PC-3 (cell line): ENCODE data around the gene KREMEN2.

Experiments
- EZH2 ChIP-seq: fragments of 300-600 bp; sonication (generic); IDR thresholded peaks from one replicate; pipeline ENCODE4 v1.6.1; 2017; ENCODE audit warnings: antibody characterized with exemption, mild to moderate bottlenecking, low read length; ENCODE audit not compliant: unreplicated experiment
- EZH2phosphoT487 ChIP-seq: fragments of 300-600 bp; sonication (generic); IDR thresholded peaks from 2 replicates; pipeline ENCODE4 v1.6.1; 2018; ENCODE audit warnings: mild to moderate bottlenecking, antibody characterized with exemption, low read length, borderline replicate concordance
- TF ChIP-seq, protein P1 (sequence below): fragments of 300-600 bp; sonication (generic); conservative IDR thresholded peaks from 2 replicates; pipeline ENCODE4 v1.5.1; 2017; ENCODE audit warnings: antibody characterized with exemption, low read depth, mild to moderate bottlenecking, low read length

GRCh38 chr16:2919511-2920255 lies 44.4 kb upstream of the KREMEN2 start:
- TF ChIP-seq EZH2 (no peak), EZH2phosphoT487 (no peak)
- TF ChIP-seq, protein P1, sequence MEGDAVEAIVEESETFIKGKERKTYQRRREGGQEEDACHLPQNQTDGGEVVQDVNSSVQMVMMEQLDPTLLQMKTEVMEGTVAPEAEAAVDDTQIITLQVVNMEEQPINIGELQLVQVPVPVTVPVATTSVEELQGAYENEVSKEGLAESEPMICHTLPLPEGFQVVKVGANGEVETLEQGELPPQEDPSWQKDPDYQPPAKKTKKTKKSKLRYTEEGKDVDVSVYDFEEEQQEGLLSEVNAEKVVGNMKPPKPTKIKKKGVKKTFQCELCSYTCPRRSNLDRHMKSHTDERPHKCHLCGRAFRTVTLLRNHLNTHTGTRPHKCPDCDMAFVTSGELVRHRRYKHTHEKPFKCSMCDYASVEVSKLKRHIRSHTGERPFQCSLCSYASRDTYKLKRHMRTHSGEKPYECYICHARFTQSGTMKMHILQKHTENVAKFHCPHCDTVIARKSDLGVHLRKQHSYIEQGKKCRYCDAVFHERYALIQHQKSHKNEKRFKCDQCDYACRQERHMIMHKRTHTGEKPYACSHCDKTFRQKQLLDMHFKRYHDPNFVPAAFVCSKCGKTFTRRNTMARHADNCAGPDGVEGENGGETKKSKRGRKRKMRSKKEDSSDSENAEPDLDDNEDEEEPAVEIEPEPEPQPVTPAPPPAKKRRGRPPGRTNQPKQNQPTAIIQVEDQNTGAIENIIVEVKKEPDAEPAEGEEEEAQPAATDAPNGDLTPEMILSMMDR = peak; percentile 85
